Activated CD4-positive, CD25-positive, alpha-beta regulatory T cell treated with anti-CD3 and anti-CD28 coated beads, Interleukin-2, amount 50 U/mL, for 16 hours (primary cell): Measurements from ENCODE around the gene NTRK1.

ENCODE experiments used
- DNase-seq: peaks from one replicate; pipeline ENCODE4 v3.0.0-alpha.2; 2020; ENCODE audit warnings: low read depth, low spot score

NTRK1 gene

GRCh38 chr1:156857532-156857931, 3.1 kb upstream of the NTRK1 start:
- DNase-seq, result no peak

- no peak for DNase-seq
These were observed 2.1 kb upstream of the NTRK1 start for GRCh38 chr1:156858555-156858956.

- DNase-seq, result no peak
These were observed 1.6 kb upstream of the NTRK1 start, which contains the start of gene INSRR for GRCh38 chr1:156858959-156859522. Gene INSRR (minus strand): TSS chr1:156859117. CDS start chr1:156858621, 496 bp downstream.

- no peak for DNase-seq
These were observed 1.0 kb upstream of the NTRK1 start for GRCh38 chr1:156859523-156860112.

- DNase-seq, result peak; percentile 31
These were observed 495 bp upstream of the NTRK1 start for GRCh38 chr1:156860113-156860627.

GRCh38 chr1:156862584-156862983, 1.9 kb downstream of the NTRK1 start:
- DNase-seq, result no peak

- DNase-seq, result no peak
These were observed 2.4 kb downstream of the NTRK1 start for GRCh38 chr1:156862997-156863599.

- no peak for DNase-seq
These were observed 3.0 kb downstream of the NTRK1 start for GRCh38 chr1:156863631-156864030.

GRCh38 chr1:156864796-156865195, 4.1 kb downstream of the NTRK1 start:
- no peak for DNase-seq

GRCh38 chr1:156865258-156865657, 4.6 kb downstream of the NTRK1 start:
- DNase-seq, result no peak

GRCh38 chr1:156865865-156866248, 5.2 kb downstream of the NTRK1 start:
- DNase-seq, result no peak

- no peak for DNase-seq
These were observed 5.7 kb downstream of the NTRK1 start for GRCh38 chr1:156866249-156866909.

- no peak for DNase-seq
These were observed 7.7 kb downstream of the NTRK1 start for GRCh38 chr1:156868341-156868740.

GRCh38 chr1:156869455-156869854, 8.8 kb downstream of the NTRK1 start:
- DNase-seq, result no peak

- no peak for DNase-seq
These were observed 13.0 kb downstream of the NTRK1 start for GRCh38 chr1:156873659-156874058.

- DNase-seq, result no peak
These were observed 13.5 kb downstream of the NTRK1 start for GRCh38 chr1:156874142-156874541.

- DNase-seq, result no peak
These were observed 14.1 kb downstream of the NTRK1 start for GRCh38 chr1:156874572-156875340.

GRCh38 chr1:156875341-156875615, 14.6 kb downstream of the NTRK1 start:
- no peak for DNase-seq

- DNase-seq, result no peak
These were observed 15.6 kb downstream of the NTRK1 start for GRCh38 chr1:156876281-156876680.

- DNase-seq, result no peak
These were observed 16.9 kb downstream of the NTRK1 start for GRCh38 chr1:156877433-156878170.

- DNase-seq, result no peak
These were observed 19.2 kb downstream of the NTRK1 start for GRCh38 chr1:156879876-156880275.
